HEK293T (cell line): ENCODE results near the gene EIF2B1.

ENCODE experiments used
- CTCF ChIA-PET: fragments of 350-600 bp; formaldehyde crosslinking; extraction: SDS; loops from one replicate; lab custom pipeline; 2021; ENCODE audit warnings: antibody characterized with exemption, inconsistent platforms; lab: Yijun Ruan, JAX
- POLR2A ChIA-PET: fragments of 350-600 bp; formaldehyde crosslinking; extraction: SDS; loops from one replicate; lab custom pipeline; 2020; ENCODE audit warnings: antibody characterized with exemption, inconsistent platforms; lab: Yijun Ruan, JAX
- DNase-seq: peaks from one replicate; pipeline ENCODE4 v3.0.0; 2012; ENCODE audit warnings: mixed read lengths; ENCODE audit errors: extremely low spot score
- ARNT ChIP-seq: fragments of 450-650 bp; IDR thresholded peaks from 2 replicates; pipeline ENCODE4 v1.6.1; 2017; ENCODE audit warnings: mild to moderate bottlenecking
- BHLHE40 ChIP-seq: fragments of 450-650 bp; IDR thresholded peaks from 2 replicates; pipeline ENCODE4 v1.6.1; 2016; ENCODE audit warnings: mild to moderate bottlenecking, moderate library complexity, borderline replicate concordance
- CTBP1 ChIP-seq: fragments of 450-650 bp; IDR thresholded peaks from 2 replicates; pipeline ENCODE4 v1.6.1; 2016; ENCODE audit warnings: borderline replicate concordance
- ELF4 ChIP-seq: fragments of 450-650 bp; IDR thresholded peaks from 2 replicates; pipeline ENCODE4 v1.6.1; 2017; ENCODE audit warnings: antibody characterized with exemption
- FOXA1 ChIP-seq: fragments of 450-650 bp; IDR thresholded peaks from 2 replicates; pipeline ENCODE4 v1.6.1; 2016; ENCODE audit warnings: mild to moderate bottlenecking
- FOXK2 ChIP-seq: fragments of 450-650 bp; IDR thresholded peaks from 2 replicates; pipeline ENCODE4 v1.6.1; 2016; ENCODE audit warnings: mild to moderate bottlenecking
- FOXM1 ChIP-seq: fragments of 450-650 bp; IDR thresholded peaks from 2 replicates; pipeline ENCODE4 v1.6.1; 2017; ENCODE audit warnings: mild to moderate bottlenecking, borderline replicate concordance
- HDGF ChIP-seq: fragments of 450-650 bp; IDR thresholded peaks from 2 replicates; pipeline ENCODE4 v1.6.1; 2017; ENCODE audit warnings: antibody characterized with exemption, borderline replicate concordance
- L3MBTL2 ChIP-seq: fragments of 450-650 bp; conservative IDR thresholded peaks from 2 replicates; pipeline ENCODE4 v1.6.1; 2016; ENCODE audit warnings: mild to moderate bottlenecking
- LEF1 ChIP-seq: fragments of 450-650 bp; IDR thresholded peaks from 2 replicates; pipeline ENCODE4 v1.6.1; 2017; ENCODE audit warnings: mild to moderate bottlenecking, borderline replicate concordance
- NFRKB ChIP-seq: fragments of 450-650 bp; IDR thresholded peaks from 2 replicates; pipeline ENCODE4 v1.6.1; 2016; ENCODE audit warnings: mild to moderate bottlenecking, moderate library complexity
- SP1 ChIP-seq: fragments of 450-650 bp; IDR thresholded peaks from 2 replicates; pipeline ENCODE4 v1.6.1; 2017
- SUZ12 ChIP-seq: fragments of 450-650 bp; IDR thresholded peaks from 2 replicates; pipeline ENCODE4 v1.6.1; 2016; ENCODE audit warnings: mild to moderate bottlenecking
- TARDBP ChIP-seq: fragments of 450-650 bp; IDR thresholded peaks from 2 replicates; pipeline ENCODE4 v1.6.1; 2016
- ZNF384 ChIP-seq: fragments of 450-650 bp; IDR thresholded peaks from 2 replicates; pipeline ENCODE4 v1.6.1; 2016
- TF ChIP-seq, protein P1 (sequence below): fragments of 450-650 bp; IDR thresholded peaks from 2 replicates; pipeline ENCODE4 v1.6.1; 2016

Gene EIF2B1

DNA sequence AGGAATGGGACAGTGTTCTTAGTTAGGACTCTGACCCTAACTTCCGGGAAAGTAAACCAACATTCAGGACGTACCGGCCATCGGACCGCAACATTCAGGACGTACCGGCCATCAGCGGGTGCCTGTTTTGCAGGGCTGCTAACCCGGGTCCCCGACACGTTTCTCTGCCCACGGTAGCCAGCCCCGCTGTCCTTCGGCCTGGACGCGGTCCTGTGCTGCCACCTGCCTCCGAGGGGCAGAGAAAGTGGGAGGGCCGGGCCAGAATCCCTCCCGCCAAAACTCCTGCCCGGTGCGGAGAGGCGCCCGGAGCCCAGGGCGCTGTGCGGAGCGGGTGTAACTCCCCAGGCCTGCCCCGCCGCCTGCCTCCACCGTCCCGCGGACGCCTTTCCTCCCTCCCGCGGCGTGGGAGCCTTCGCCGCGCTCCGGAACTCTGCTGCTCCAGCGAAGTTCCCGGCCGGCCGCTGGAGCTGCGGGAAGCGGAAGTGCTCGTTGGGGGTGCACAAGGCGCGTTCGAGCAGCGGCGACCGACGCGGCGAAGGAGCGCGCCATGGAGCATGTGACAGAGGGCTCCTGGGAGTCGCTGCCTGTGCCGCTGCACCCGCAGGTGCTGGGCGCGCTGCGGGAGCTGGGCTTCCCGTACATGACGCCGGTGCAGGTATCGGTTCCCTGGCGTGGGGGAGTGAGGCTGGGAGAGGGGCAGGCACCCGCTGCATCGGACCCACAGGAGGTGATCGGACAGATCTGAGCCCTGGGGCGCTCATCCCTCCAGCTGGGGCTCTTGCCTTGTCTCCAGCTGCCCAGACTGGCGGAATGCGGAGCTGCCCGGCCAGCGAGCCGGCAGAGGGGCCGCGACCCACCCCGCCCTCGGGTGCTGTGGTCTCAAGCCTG, 31.6 kb downstream of the EIF2B1 start, which contains the start of gene DDX55:
Gene DDX55, plus strand, starts transcription at position 498 of the 888 bp plus-strand sequence. Its CDS starts 50 bp downstream, at position 548.
- ChIA-PET POLR2A (interaction anchor here (0.8 to 1.7 kb wide), 10 partner anchors 11 to 369 kb away, joined by 3 to 7 read pairs (median 4); partner anchors contain the start of genes KMT5A, MPHOSPH9 and MTRFR), CTCF (no interaction called here)
- TF ChIP-seq ZNF384 (no peak), BHLHE40 (no peak), SUZ12 (no peak), TARDBP (peak; percentile 80; the same call in 1 of the 2 replicates), ARNT (peak; percentile 64), SP1 (no peak), FOXK2 (no peak), HDGF (no peak), CTBP1 (peak; percentile 96), FOXA1 (no peak), FOXM1 (peak; percentile 4; the same call in 1 of the 2 replicates), LEF1 (no peak; the same call in 1 of the 2 replicates), L3MBTL2 (peak; percentile 96), ELF4 (peak; percentile 83), NFRKB (peak; percentile 43)
- TF ChIP-seq, protein P1, sequence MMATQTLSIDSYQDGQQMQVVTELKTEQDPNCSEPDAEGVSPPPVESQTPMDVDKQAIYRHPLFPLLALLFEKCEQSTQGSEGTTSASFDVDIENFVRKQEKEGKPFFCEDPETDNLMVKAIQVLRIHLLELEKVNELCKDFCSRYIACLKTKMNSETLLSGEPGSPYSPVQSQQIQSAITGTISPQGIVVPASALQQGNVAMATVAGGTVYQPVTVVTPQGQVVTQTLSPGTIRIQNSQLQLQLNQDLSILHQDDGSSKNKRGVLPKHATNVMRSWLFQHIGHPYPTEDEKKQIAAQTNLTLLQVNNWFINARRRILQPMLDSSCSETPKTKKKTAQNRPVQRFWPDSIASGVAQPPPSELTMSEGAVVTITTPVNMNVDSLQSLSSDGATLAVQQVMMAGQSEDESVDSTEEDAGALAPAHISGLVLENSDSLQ = peak; percentile 84
- DNase-seq = peak; percentile 85

DNA sequence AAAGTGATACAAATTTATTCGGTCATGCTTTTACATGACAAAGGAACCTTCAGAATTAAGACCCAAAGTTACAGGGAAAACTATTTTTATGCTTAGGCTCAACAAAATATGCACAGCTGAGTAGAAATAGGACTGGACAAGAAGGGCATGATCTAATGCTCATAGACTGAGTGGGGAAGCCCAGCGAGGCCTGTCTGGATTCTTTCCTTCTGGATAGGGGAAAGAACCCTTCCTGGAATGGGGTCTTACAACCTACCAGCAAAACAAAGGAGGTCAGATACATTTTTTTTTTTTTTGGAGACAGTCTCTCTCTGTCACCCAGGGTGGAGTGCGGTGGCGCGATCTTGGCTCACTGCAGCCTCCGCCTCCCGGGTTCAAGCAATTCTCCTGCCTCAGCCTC, 33.8 kb downstream of the EIF2B1 start:
- POLR2A ChIA-PET = interaction anchor here (0.7 kb wide), 1 partner anchor 431 kb away, joined by 3 read pairs; no protein-coding TSS in a partner anchor
- TF ChIP-seq ZNF384 (no peak), BHLHE40 (no peak), FOXK2 (no peak), NFRKB (no peak), TARDBP (no peak), HDGF (no peak)
- CTCF ChIA-PET = no interaction called here
- no peak for DNase-seq

DNA sequence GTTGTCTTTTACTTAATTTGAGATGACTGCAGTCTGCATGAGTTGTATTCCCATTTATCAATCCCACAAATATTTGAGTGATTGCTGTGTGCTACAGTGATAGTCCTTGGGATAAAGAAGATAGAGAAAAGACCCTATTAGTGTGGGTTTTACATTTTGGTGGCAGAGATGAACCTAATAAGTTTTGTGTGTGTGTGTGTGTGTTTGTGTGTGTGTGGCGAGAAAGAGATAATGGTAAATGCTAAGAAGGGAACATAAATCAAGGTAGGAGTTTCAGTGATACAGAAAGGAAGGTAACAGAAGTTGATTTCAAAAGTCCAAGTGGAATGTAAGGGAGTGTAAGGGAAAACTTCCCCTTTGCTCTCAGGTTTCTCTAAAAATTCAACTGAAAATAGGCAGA, 34.2 kb downstream of the EIF2B1 start:
- POLR2A ChIA-PET = interaction anchor here (0.7 to 1.8 kb wide), 2 partner anchors 15 to 431 kb away, joined by 3 to 5 read pairs; partner anchors contain the start of gene TMED2
- CTCF ChIA-PET = no interaction called here
- DNase-seq = no peak
- no peak for TF ChIP-seq TARDBP
- TF ChIP-seq BHLHE40 = no peak
- no peak for TF ChIP-seq FOXA1
- TF ChIP-seq, protein P1 = no peak
- no peak for TF ChIP-seq NFRKB
- TF ChIP-seq ARNT = no peak
- TF ChIP-seq ELF4 = no peak

DNA sequence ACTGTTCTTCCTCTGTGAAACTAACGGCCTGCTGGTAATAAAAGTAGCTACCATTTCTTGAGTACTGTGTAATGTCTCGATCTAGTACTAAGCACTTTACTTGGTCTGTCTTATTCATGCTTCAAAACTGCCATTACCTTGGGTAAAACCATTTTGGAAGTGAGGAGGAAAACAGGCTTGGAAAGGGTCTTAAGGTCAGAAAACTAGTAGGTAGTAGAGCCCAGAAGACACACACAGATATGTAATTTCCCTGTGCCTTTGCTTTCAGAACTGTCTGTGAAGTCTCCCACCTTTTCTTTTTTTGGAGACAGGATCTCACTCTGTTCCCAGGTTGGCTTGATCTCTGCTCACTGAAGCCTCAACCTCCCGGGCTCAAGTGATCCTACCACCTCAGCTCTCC, 35.0 kb downstream of the EIF2B1 start:
- CTCF ChIA-PET = no interaction called here

DNA sequence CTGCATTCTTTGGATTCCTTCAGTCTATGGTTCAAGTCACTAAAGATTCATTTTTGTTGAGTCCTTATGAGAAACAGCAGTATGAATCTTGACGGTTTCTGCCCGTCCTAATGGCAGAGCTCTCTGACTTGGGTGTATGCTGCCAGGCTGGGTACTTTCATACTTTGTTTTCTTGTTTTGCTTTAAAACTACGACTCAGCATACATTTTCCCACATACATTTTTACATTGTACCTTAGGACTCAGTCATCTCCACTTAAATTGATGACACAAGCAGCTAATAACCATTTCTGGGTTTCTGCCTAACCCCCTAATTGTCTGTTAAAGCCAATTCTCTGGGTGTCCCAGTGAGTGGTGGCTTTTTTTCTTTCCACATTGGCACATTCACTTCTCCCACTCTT, 36.4 kb downstream of the EIF2B1 start:
- TF ChIP-seq FOXK2 (no peak), FOXM1 (no peak), L3MBTL2 (no peak), ELF4 (no peak), SP1 (no peak), BHLHE40 (no peak), NFRKB (no peak), LEF1 (no peak), TARDBP (no peak), ZNF384 (no peak), SUZ12 (no peak), HDGF (no peak), ARNT (no peak)
- TF ChIP-seq, protein P1 = no peak
- no peak for DNase-seq
- ChIA-PET CTCF (no interaction called here), POLR2A (no interaction called here)

More for the DNA sequence above, 35.0 kb downstream of the EIF2B1 start:
- TF ChIP-seq ELF4 (no peak), TARDBP (no peak), NFRKB (no peak), FOXM1 (no peak)
- TF ChIP-seq, protein P1 = no peak
- DNase-seq = no peak
- POLR2A ChIA-PET = interaction anchor here (1.8 kb wide), 1 partner anchor 15 kb away, joined by 5 read pairs; the partner anchor contains the start of gene TMED2

DNA sequence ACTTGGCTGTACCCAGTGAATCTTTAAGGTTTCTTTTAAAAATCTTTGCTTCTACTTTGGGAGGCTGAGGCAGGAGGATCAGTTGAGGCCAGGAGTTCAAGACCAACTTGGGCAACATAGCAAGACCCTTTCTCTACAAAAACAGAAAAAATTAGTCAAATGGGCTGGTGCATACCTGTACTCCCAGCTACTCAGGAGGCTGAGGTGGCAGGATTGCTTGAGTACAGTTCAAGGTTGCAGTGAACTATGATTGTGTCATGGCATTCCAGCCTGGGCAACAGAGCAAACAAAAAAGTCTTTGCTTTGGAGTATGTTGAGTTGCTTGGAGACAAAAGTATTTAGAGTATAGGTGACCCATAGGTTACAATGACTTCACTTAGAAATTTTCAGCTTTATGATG, 37.8 kb downstream of the EIF2B1 start:
- ChIA-PET CTCF (no interaction called here), POLR2A (no interaction called here)
- DNase-seq = no peak
- TF ChIP-seq L3MBTL2 = no peak
- no peak for TF ChIP-seq SUZ12
- TF ChIP-seq ARNT = no peak
- TF ChIP-seq FOXK2 = no peak
- no peak for TF ChIP-seq ZNF384
- TF ChIP-seq SP1 = no peak
- no peak for TF ChIP-seq FOXA1
- no peak for TF ChIP-seq CTBP1
- no peak for TF ChIP-seq HDGF
- TF ChIP-seq NFRKB = no peak
- no peak for TF ChIP-seq ELF4
- TF ChIP-seq LEF1 = no peak
- TF ChIP-seq TARDBP = no peak
- no peak for TF ChIP-seq FOXM1
- TF ChIP-seq BHLHE40 = no peak
- TF ChIP-seq, protein P1 = no peak
